SKM-1 treated with dmso at 0.1 percent for 144 hours (cell line): ENCODE results near the gene LDLRAD3.

Source experiments
- DNase-seq: peaks from one replicate; lab custom pipeline; 2025; ENCODE audit not compliant: unreplicated experiment; lab: John Stamatoyannopoulos, UW

LDLRAD3 gene

GRCh38 chr11:35927104-35927503 is 16.8 kb upstream of the LDLRAD3 start:
- no peak for DNase-seq

- peak; percentile 76 for DNase-seq
These were observed 16.2 kb upstream of the LDLRAD3 start for GRCh38 chr11:35927682-35928081.

GRCh38 chr11:35928688-35929395 is 15.0 kb upstream of the LDLRAD3 start:
- no peak for DNase-seq

- no peak for DNase-seq
These were observed 13.4 kb upstream of the LDLRAD3 start for GRCh38 chr11:35930466-35930865.

GRCh38 chr11:35932121-35932520 is 11.7 kb upstream of the LDLRAD3 start:
- DNase-seq, result no peak

- DNase-seq, result peak; percentile 97
These were observed 11.1 kb upstream of the LDLRAD3 start for GRCh38 chr11:35932681-35933319.

- no peak for DNase-seq
These were observed 10.5 kb upstream of the LDLRAD3 start for GRCh38 chr11:35933320-35933871.

GRCh38 chr11:35934271-35934670 is 9.6 kb upstream of the LDLRAD3 start:
- no peak for DNase-seq

GRCh38 chr11:35934981-35935380 is 8.9 kb upstream of the LDLRAD3 start:
- no peak for DNase-seq

- DNase-seq, result no peak
These were observed 8.5 kb upstream of the LDLRAD3 start for GRCh38 chr11:35935390-35935789.

- no peak for DNase-seq
These were observed 6.8 kb upstream of the LDLRAD3 start for GRCh38 chr11:35937111-35937510.

- no peak for DNase-seq
These were observed 6.2 kb upstream of the LDLRAD3 start for GRCh38 chr11:35937700-35938099.

GRCh38 chr11:35938231-35938630 is 5.6 kb upstream of the LDLRAD3 start:
- no peak for DNase-seq

- no peak for DNase-seq
These were observed 553 bp upstream of the LDLRAD3 start for GRCh38 chr11:35943309-35943708.

- no peak for DNase-seq
These were observed 758 bp downstream of the LDLRAD3 start for GRCh38 chr11:35944503-35945136.

GRCh38 chr11:35945137-35945518 is 1.3 kb downstream of the LDLRAD3 start:
- DNase-seq, result no peak

GRCh38 chr11:35946766-35947165 is 2.9 kb downstream of the LDLRAD3 start:
- DNase-seq, result no peak

- DNase-seq, result no peak
These were observed 3.6 kb downstream of the LDLRAD3 start for GRCh38 chr11:35947437-35947836.

- no peak for DNase-seq
These were observed 5.4 kb downstream of the LDLRAD3 start for GRCh38 chr11:35949242-35949641.

- no peak for DNase-seq
These were observed 6.2 kb downstream of the LDLRAD3 start for GRCh38 chr11:35950082-35950481.

- DNase-seq, result no peak
These were observed 7.8 kb downstream of the LDLRAD3 start for GRCh38 chr11:35951680-35952079.
